ENCODE results near the gene DNMT3B.

- TF ChIP-seq GATA3 (IDR thresholded peaks at IDR 0.05; ENCODE audit: low read depth, low read length): no peak
- TF ChIP-seq GATA2 (IDR thresholded peaks at IDR 0.05; ENCODE audit: low read depth, low read length): no peak
Observed at GRCh38 chr20:32737371-32738223, 24.6 kb upstream of the DNMT3B start.

Measured in SH-SY5Y (cell line).